ENCODE data around the gene DENND4B. TPM values are rescaled to one million over a fixed set of nuclear protein-coding genes. Genes with fewer than 3 reads are reported as not detected.

The DENND4B gene
- total and polyA plus RNA-seq, 9 of the 15 experiments (the other 6 are each of a cell fraction or from before 2014, with no cell fraction given): 9.5 to 80.5 (median 23.1) TPM

- TF ChIP-seq HNRNPL (IDR thresholded peaks at IDR 0.05; ENCODE audit: low read depth, low read length) (no peak), ILK (tag; IDR thresholded peaks at IDR 0.05; ENCODE audit: borderline replicate concordance, low read depth) (no peak), KLF13 (tag; IDR thresholded peaks at IDR 0.05; ENCODE audit: borderline replicate concordance, low read depth) (no peak), KAT2B (IDR thresholded peaks at IDR 0.05; ENCODE audit: low read depth, low read length) (no peak), MAFG (tag; conservative IDR thresholded peaks at IDR 0.05) (no peak), MGA (IDR thresholded peaks at IDR 0.05) (no peak), PCBP1 (IDR thresholded peaks at IDR 0.05; ENCODE audit: low read depth, low read length, poor library complexity, severe bottlenecking) (no peak), ZNF785 (CRISPR knock-in tag; IDR thresholded peaks at IDR 0.05) (no peak), PKNOX1 (IDR thresholded peaks at IDR 0.05) (no peak), ERF (CRISPR knock-in tag; IDR thresholded peaks at IDR 0.05) (no peak), FOXP4 (CRISPR knock-in tag; IDR thresholded peaks at IDR 0.05; ENCODE audit: borderline replicate concordance) (no peak), ZNF282 (CRISPR knock-in tag; IDR thresholded peaks at IDR 0.05) (no peak)
Observed at GRCh38 chr1:153944005-153944826, 2.3 kb downstream of the DENND4B start (continued).

All from K562 (cell line).